Endothelial cell of umbilical vein (primary cell): Measurements from ENCODE around the gene PRR36. TPM values are rescaled to one million over a fixed set of nuclear protein-coding genes. Genes with fewer than 3 reads are reported as not detected.

Experiments used
- BruUV-seq: library from RNA; stranded (reverse); fragments of 400-500 nt; replicated peaks from 2 replicates; lab custom pipeline; 2021; lab: Mats Ljungman, UMichigan
- CTCF ChIA-PET: fragments of 300-600, 350-600 bp; sonication (Branson Sonifier 250); formaldehyde crosslinking; loops from one replicate; lab custom pipeline; 2021; ENCODE audit warnings: antibody characterized with exemption, inconsistent platforms; lab: Charles Lee
- POLR2A ChIA-PET: fragments of 300-600, 350-600 bp; sonication (Branson Sonifier 250); formaldehyde crosslinking; loops from one replicate; lab custom pipeline; 2021; ENCODE audit warnings: antibody characterized with exemption, inconsistent platforms; lab: Charles Lee
- DNase-seq: peaks from one replicate; pipeline ENCODE4 v3.0.0-alpha.2; 2011; ENCODE audit warnings: low read depth, low spot score
- FAIRE-seq: peaks from 2 replicates; lab custom pipeline; 2011; peaks lifted over from hg19 to GRCh38; lab: Jason Lieb, UNC
- H2AFZ ChIP-seq: 2 replicates; pipeline ENCODE4 v1.6.0; 2012; ENCODE audit warnings: low read depth, low read length, control low read depth, inconsistent platforms
- H3K27ac ChIP-seq: 2 replicates; pipeline ENCODE4 v1.5.1; 2011; ENCODE audit warnings: low read depth, mild to moderate bottlenecking, control low read depth, low read length, moderate library complexity; ENCODE audit not compliant: insufficient read depth
- H3K27me3 ChIP-seq, 2 experiments: 2 replicates each; pipeline versions ENCODE4 v1.6.0 to v1.6.1; 2011; ENCODE audit warnings: low read length in 2 of 2, mixed read lengths in 1 of 2; ENCODE audit not compliant: control insufficient read depth in 2 of 2, insufficient read depth in 2 of 2
- H3K36me3 ChIP-seq, 2 experiments: 2 replicates in 1 of 2; 3 replicates in 1 of 2; pipeline ENCODE4 v1.5.1; 2011; ENCODE audit warnings: low read length in 2 of 2, mild to moderate bottlenecking in 1 of 2, moderate library complexity in 1 of 2; ENCODE audit not compliant: control insufficient read depth in 2 of 2, insufficient read depth in 2 of 2; ENCODE audit errors: extremely low read depth in 1 of 2
- H3K4me1 ChIP-seq: 3 replicates; pipeline ENCODE4 v1.5.1; 2011; ENCODE audit warnings: mild to moderate bottlenecking, low read length; ENCODE audit not compliant: control insufficient read depth, insufficient read depth; ENCODE audit errors: extremely low read depth
- H3K4me2 ChIP-seq: 2 replicates; pipeline ENCODE4 v1.6.1; 2011; ENCODE audit warnings: low read length, control low read depth, mixed read lengths; ENCODE audit not compliant: insufficient read depth
- H3K4me3 ChIP-seq, 3 experiments: fragments of 200-600 bp in 1 of 3; sonication (generic), shearing (Covaris generic) in 1 of 3; replicated peaks in 1 of 3; 2 replicates each; pipeline ENCODE4 v1.5.1; 2011 to 2016; ENCODE audit warnings: control low read depth in 3 of 3, low read length in 3 of 3, mild to moderate bottlenecking in 2 of 3, inconsistent platforms in 1 of 3, low read depth in 1 of 3, moderate library complexity in 1 of 3; ENCODE audit not compliant: insufficient read depth in 1 of 3
- H3K79me2 ChIP-seq: 2 replicates; pipeline ENCODE4 v1.6.0; 2012; ENCODE audit warnings: low read length, inconsistent platforms; ENCODE audit not compliant: control insufficient read depth, insufficient read depth
- H3K9ac ChIP-seq: replicated peaks from 2 replicates; pipeline ENCODE3; 2011; ENCODE audit warnings: low read length, control low read depth; ENCODE audit not compliant: insufficient read depth; ENCODE audit errors: extremely low read depth
- H3K9me1 ChIP-seq: replicated peaks from 3 replicates; pipeline ENCODE4 v1.6.0; 2011; ENCODE audit warnings: mild to moderate bottlenecking, low read length; ENCODE audit not compliant: control insufficient read depth, insufficient read depth; ENCODE audit errors: extremely low read depth
- H3K9me3 ChIP-seq: replicated peaks from 2 replicates; pipeline ENCODE4 v1.5.1; 2012; ENCODE audit warnings: low read length, inconsistent platforms; ENCODE audit not compliant: control insufficient read depth, insufficient read depth
- H4K20me1 ChIP-seq: replicated peaks from 2 replicates; pipeline ENCODE3; 2011; ENCODE audit warnings: mild to moderate bottlenecking, low read length; ENCODE audit not compliant: control insufficient read depth, insufficient read depth; ENCODE audit errors: extremely low read depth
- CTCF ChIP-seq, 2 donors: IDR thresholded peaks; 1 replicate in 1 of 2; 2 replicates in 1 of 2; pipeline ENCODE4 v1.5.1; 2011; ENCODE audit warnings: low read length in 2 of 2, mild to moderate bottlenecking in 2 of 2, moderate library complexity in 2 of 2, control low read depth in 1 of 2, inconsistent platforms in 1 of 2, low read depth in 1 of 2; ENCODE audit not compliant: insufficient read depth in 1 of 2; ENCODE audit errors: extremely low read depth in 1 of 2
- POLR2AphosphoS5 ChIP-seq: IDR thresholded peaks from 2 replicates; pipeline ENCODE4 v1.6.1; 2012; ENCODE audit warnings: low read depth, mild to moderate bottlenecking, control low read depth, low read length, moderate library complexity; ENCODE audit not compliant: insufficient read depth
- dilution Hi-C: fragments of 300-500 bp; cut with MboI; formaldehyde crosslinking; loops from one replicate; pipeline ENCODE4 v1.15.0; 2019; ENCODE audit warnings: low sequenced_read_pairs; ENCODE audit not compliant: extremely low pct_ligation_motif_present
- intact Hi-C: fragments of 100-400 bp; cut with micrococcal nuclease; formaldehyde crosslinking; loops from one replicate; pipeline ENCODE4 v1.10.0; 2022
- polyA plus RNA-seq, 4 experiments: library from polyadenylated mRNA; depleted of rRNA in 3 of 4; stranded (reverse) in 3 of 4; unstranded in 1 of 4; fragments of >200 nt; gene quantifications; 2 replicates each; pipeline versions ENCODE4 v1.2.1 to v1.2.3, GENCODE V29; 2011 to 2012; ENCODE audit warnings: missing spikeins in 1 of 4
- total RNA-seq: library from RNA; stranded (reverse); gene quantifications from 2 replicates; pipeline ENCODE4 v1.2.3, GENCODE V29; 2021

PRR36 gene
- total and polyA plus RNA-seq, 2 donors (not counting 3 experiments of a cell fraction or from before 2014, with no cell fraction given), result not detected

GRCh38 chr19:7853770-7854128, 20.4 kb downstream of the PRR36 start:
- Histone ChIP-seq H3K27me3 (no peaks in the 10 kb centered on the region), H3K9ac (no peak overlapping the region), H3K9me1 (no peaks in the 10 kb centered on the region), H3K4me2 (no peak overlapping the region), H3K4me3 (no peak overlapping the region), H3K9me3 (no peaks in the 10 kb centered on the region), H3K27ac (no peak overlapping the region), H4K20me1 (no peaks in the 10 kb centered on the region), H2AFZ (no peak overlapping the region), H3K36me3 (no peaks in the 10 kb centered on the region), H3K79me2 (no peaks in the 10 kb centered on the region), H3K4me1 (no peaks in the 10 kb centered on the region)
- BruUV-seq, result no TSS peak
- DNase-seq (no peak), FAIRE-seq (no peak)
- ChIA-PET CTCF (interaction anchor here (0.8 to 3.1 kb wide), 9 partner anchors 8 to 90 kb away, joined by 3 to 12 read pairs (median 6); partner anchors contain the start of genes MAP2K7 and TIMM44), POLR2A (no interaction called here)
- intact Hi-C loops (loop anchor here (1.0 to 5.0 kb wide), 4 partner anchors 50 to 400 kb away; partner anchors contain the start of genes MAP2K7 and TRAPPC5), dilution Hi-C loops (no loop called here)
- TF ChIP-seq CTCF (IDR thresholded peaks at IDR 0.05; ENCODE audit: extremely low read depth in 1 of 2, insufficient read depth in 1 of 2, low read depth in 1 of 2, low read length in 2 of 2), result no peak

- BruUV-seq, result no TSS peak
- Histone ChIP-seq H3K36me3 (no peaks in the 10 kb centered on the region), H3K4me2 (no peak overlapping the region), H3K9me3 (no peaks in the 10 kb centered on the region), H3K79me2 (no peaks in the 10 kb centered on the region), H3K9me1 (no peaks in the 10 kb centered on the region), H3K4me3 (no peak overlapping the region), H3K27ac (no peak overlapping the region), H3K4me1 (no peaks in the 10 kb centered on the region), H3K9ac (no peak overlapping the region), H2AFZ (no peak overlapping the region), H4K20me1 (no peaks in the 10 kb centered on the region), H3K27me3 (no peaks in the 10 kb centered on the region)
- peak; percentile 15 for FAIRE-seq
- DNase-seq, result peak; percentile 49
- POLR2A ChIA-PET, result no interaction called here
- CTCF ChIA-PET, result interaction anchor here (0.6 to 3.1 kb wide), 18 partner anchors 9 to 416 kb away, joined by 3 to 12 read pairs (median 6); partner anchors contain the start of genes MAP2K7, TIMM44 and TRAPPC5
- intact Hi-C loops, result loop anchor here (1.0 to 5.0 kb wide), 4 partner anchors 50 to 400 kb away; partner anchors contain the start of genes MAP2K7 and TRAPPC5
- no peak for TF ChIP-seq POLR2AphosphoS5
- TF ChIP-seq CTCF (IDR thresholded peaks at IDR 0.05; ENCODE audit: extremely low read depth in 1 of 2, insufficient read depth in 1 of 2, low read depth in 1 of 2, low read length in 2 of 2), result peak; percentile 63 to 92
- dilution Hi-C loops, result no loop called here
These were observed 21.1 kb downstream of the PRR36 start for GRCh38 chr19:7852851-7853769.
